ENCODE data around the gene SPEF2.

DNA sequence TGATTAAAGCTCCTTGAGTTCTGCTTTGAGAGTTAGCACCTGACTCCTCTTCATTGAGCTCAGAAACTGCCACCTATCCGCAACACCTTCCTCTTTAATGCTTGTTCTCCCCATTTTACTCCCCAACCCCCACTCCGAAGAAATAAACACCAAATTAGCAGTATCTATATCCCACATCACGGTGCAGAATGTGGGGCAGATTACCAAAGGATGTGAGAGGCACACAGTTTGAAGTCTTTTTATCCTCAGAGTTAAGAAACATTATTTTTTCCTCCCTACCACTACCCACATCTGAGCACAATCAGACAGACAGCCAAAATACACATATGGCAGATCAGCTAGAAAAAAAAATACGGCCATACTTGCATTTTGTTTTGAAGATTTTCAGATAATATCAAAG is 212.9 kb downstream of the SPEF2 start:
- no peak for TF ChIP-seq EZH2 (IDR thresholded peaks at IDR 0.05; ENCODE audit: low read length)
- TF ChIP-seq, protein P1, sequence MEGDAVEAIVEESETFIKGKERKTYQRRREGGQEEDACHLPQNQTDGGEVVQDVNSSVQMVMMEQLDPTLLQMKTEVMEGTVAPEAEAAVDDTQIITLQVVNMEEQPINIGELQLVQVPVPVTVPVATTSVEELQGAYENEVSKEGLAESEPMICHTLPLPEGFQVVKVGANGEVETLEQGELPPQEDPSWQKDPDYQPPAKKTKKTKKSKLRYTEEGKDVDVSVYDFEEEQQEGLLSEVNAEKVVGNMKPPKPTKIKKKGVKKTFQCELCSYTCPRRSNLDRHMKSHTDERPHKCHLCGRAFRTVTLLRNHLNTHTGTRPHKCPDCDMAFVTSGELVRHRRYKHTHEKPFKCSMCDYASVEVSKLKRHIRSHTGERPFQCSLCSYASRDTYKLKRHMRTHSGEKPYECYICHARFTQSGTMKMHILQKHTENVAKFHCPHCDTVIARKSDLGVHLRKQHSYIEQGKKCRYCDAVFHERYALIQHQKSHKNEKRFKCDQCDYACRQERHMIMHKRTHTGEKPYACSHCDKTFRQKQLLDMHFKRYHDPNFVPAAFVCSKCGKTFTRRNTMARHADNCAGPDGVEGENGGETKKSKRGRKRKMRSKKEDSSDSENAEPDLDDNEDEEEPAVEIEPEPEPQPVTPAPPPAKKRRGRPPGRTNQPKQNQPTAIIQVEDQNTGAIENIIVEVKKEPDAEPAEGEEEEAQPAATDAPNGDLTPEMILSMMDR (optimal IDR thresholded peaks at IDR 0.05 in 1 of 3, IDR thresholded peaks at IDR 0.05 in 1 of 3, conservative IDR thresholded peaks at IDR 0.05 in 1 of 3; ENCODE audit: extremely low read depth in 1 of 3, insufficient read depth in 2 of 3, low read length in 3 of 3): no peak
